ENCODE results near the gene REEP1.

The REEP1 gene

DNA sequence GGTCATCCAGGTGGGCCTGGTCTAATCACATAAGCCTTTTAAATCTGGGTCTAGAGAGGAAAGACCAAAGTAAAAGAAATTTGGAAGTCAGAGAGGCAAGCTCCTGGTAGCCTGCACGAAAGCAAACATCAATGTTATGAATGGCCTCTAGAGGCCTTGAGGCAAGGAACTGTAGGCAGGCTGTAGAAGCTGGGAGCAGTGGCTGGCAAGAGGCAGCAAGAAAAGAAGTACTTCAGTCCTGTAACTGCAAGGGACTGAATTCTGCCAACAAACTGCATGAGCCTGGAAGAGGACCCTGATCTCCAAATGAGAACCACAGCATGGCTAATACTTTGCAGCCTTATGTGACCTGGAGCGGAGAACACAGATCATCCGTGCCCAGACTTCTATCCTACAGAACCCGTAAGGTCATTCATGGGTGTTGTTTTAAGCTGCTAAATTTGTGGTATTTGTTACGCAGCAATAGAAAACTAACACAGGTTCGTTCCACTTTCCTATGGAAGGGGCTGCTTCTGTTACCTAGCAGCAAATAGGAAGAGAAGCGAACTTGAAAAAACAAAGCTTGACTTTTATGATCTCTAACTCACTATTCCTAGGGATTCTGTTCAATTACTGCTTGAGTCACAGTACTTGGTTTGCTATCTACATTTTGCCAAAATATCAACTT lies 143.4 kb downstream of the REEP1 start:
- TF ChIP-seq, protein P1, sequence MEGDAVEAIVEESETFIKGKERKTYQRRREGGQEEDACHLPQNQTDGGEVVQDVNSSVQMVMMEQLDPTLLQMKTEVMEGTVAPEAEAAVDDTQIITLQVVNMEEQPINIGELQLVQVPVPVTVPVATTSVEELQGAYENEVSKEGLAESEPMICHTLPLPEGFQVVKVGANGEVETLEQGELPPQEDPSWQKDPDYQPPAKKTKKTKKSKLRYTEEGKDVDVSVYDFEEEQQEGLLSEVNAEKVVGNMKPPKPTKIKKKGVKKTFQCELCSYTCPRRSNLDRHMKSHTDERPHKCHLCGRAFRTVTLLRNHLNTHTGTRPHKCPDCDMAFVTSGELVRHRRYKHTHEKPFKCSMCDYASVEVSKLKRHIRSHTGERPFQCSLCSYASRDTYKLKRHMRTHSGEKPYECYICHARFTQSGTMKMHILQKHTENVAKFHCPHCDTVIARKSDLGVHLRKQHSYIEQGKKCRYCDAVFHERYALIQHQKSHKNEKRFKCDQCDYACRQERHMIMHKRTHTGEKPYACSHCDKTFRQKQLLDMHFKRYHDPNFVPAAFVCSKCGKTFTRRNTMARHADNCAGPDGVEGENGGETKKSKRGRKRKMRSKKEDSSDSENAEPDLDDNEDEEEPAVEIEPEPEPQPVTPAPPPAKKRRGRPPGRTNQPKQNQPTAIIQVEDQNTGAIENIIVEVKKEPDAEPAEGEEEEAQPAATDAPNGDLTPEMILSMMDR (IDR thresholded peaks at IDR 0.05; ENCODE audit: low read depth, low read length) = no peak
- DNase-seq = no peak
- H3K27ac ChIP-seq = peak overlapping the region; percentile 99
- no peaks in the 10 kb centered on the region for H3K27me3 ChIP-seq (ENCODE audit: insufficient read depth, low read depth, severe bottlenecking)
- H3K4me3 ChIP-seq (ENCODE audit: low read depth, low read length) = peak overlapping the region; percentile 93
- peaks cover 23% of the 10 kb centered on the region for H3K36me3 ChIP-seq
- H3K9me3 ChIP-seq (ENCODE audit: severe bottlenecking) = no peaks in the 10 kb centered on the region

- H3K36me3 ChIP-seq = peaks cover 41% of the 10 kb centered on the region
- no peak overlapping the region for H3K4me3 ChIP-seq (ENCODE audit: low read depth, low read length)
- no peak overlapping the region for H3K27ac ChIP-seq
- H3K27me3 ChIP-seq (ENCODE audit: insufficient read depth, low read depth, severe bottlenecking) = no peaks in the 10 kb centered on the region
- DNase-seq = no peak
- TF ChIP-seq, protein P1 (IDR thresholded peaks at IDR 0.05; ENCODE audit: low read depth, low read length) = no peak
- H3K9me3 ChIP-seq (ENCODE audit: severe bottlenecking) = no peaks in the 10 kb centered on the region
Observed at GRCh38 chr2:86189782-86190416, 147.5 kb downstream of the REEP1 start.

- Histone ChIP-seq H3K27me3 (ENCODE audit: insufficient read depth, low read depth, severe bottlenecking) (no peaks in the 10 kb centered on the region), H3K27ac (no peak overlapping the region), H3K36me3 (peaks cover 43% of the 10 kb centered on the region), H3K9me3 (ENCODE audit: severe bottlenecking) (no peaks in the 10 kb centered on the region), H3K4me3 (ENCODE audit: low read depth, low read length) (no peak overlapping the region)
- TF ChIP-seq, protein P1 (IDR thresholded peaks at IDR 0.05; ENCODE audit: low read depth, low read length) = no peak
- DNase-seq = no peak
Observed at GRCh38 chr2:86186431-86186830, 151.0 kb downstream of the REEP1 start.

GRCh38 chr2:86185517-86186212 lies 151.8 kb downstream of the REEP1 start:
- TF ChIP-seq, protein P1 (IDR thresholded peaks at IDR 0.05; ENCODE audit: low read depth, low read length) = no peak

DNA sequence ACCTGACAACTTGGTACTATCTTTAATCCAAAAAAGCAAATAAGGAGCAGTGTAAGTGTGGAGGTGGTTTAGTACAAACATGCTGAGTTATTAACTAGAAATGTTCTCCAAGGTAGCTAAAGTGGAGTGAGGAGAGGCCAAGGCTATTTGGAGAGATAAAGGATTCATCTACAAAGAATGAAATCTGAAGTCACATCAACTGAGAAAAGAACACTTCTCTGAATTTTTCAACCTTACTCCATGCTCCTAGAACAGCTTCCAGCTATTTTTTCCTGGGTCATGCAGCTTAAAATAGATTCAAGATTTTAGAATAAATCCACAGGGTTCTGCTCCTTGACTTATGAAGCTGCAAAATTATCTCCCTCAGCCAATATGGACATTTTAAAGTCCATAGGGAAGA lies 160.8 kb downstream of the REEP1 start:
- no peak for DNase-seq
- Histone ChIP-seq H3K27ac (no peak overlapping the region), H3K36me3 (peaks cover 84% of the 10 kb centered on the region), H3K4me3 (ENCODE audit: low read depth, low read length) (no peak overlapping the region), H3K9me3 (ENCODE audit: severe bottlenecking) (no peaks in the 10 kb centered on the region), H3K27me3 (ENCODE audit: insufficient read depth, low read depth, severe bottlenecking) (no peaks in the 10 kb centered on the region)
- TF ChIP-seq, protein P1 (IDR thresholded peaks at IDR 0.05; ENCODE audit: low read depth, low read length) = no peak

More at GRCh38 chr2:86185517-86186212, 151.8 kb downstream of the REEP1 start:
- Histone ChIP-seq H3K4me3 (ENCODE audit: low read depth, low read length) (no peak overlapping the region), H3K27me3 (ENCODE audit: insufficient read depth, low read depth, severe bottlenecking) (no peaks in the 10 kb centered on the region), H3K9me3 (ENCODE audit: severe bottlenecking) (no peaks in the 10 kb centered on the region), H3K36me3 (peaks cover 47% of the 10 kb centered on the region), H3K27ac (no peak overlapping the region)
- no peak for DNase-seq

Measured in WERI-Rb-1 (cell line).